ENCODE measurements around the gene VPS9D1. TPM values are rescaled to one million over a fixed set of nuclear protein-coding genes. Genes with fewer than 3 reads are reported as not detected.

VPS9D1 gene
- total and polyA plus RNA-seq, 2 experiments from 2014 or later, result 2.1 to 2.2 TPM

DNA sequence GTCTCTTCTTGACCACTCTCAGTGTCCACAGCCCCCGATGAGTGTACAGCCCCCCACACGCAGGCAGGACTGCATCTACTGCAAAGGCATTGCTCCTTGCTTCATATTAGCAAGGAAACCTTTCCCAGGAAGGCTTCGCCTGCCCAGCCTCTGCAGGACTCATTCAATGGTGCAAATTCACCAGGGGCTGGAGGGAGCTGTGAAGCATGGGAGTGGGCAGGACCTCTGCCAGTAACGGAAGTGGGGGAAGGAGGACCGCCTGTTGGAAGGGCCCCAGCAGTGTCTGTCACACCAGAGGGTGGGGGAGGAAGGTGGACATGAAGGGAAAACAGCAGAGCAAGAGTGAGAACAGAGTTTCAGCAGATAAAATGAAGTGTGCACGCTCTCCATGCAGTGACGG lies 60.6 kb downstream of the VPS9D1 start (continued):
- no peak for TF ChIP-seq ZNF114 (CRISPR knock-in tag; IDR thresholded peaks at IDR 0.05)
- TF ChIP-seq STAT1 (IDR thresholded peaks at IDR 0.05; ENCODE audit: unreplicated experiment), result no peak
- TF ChIP-seq EZH2phosphoT487 (IDR thresholded peaks at IDR 0.05; ENCODE audit: unreplicated experiment), result no peak
- no peak for TF ChIP-seq JUNB (IDR thresholded peaks at IDR 0.05; ENCODE audit: unreplicated experiment)
- TF ChIP-seq NANOG (IDR thresholded peaks at IDR 0.05; ENCODE audit: borderline replicate concordance), result no peak
- TF ChIP-seq, protein P1, sequence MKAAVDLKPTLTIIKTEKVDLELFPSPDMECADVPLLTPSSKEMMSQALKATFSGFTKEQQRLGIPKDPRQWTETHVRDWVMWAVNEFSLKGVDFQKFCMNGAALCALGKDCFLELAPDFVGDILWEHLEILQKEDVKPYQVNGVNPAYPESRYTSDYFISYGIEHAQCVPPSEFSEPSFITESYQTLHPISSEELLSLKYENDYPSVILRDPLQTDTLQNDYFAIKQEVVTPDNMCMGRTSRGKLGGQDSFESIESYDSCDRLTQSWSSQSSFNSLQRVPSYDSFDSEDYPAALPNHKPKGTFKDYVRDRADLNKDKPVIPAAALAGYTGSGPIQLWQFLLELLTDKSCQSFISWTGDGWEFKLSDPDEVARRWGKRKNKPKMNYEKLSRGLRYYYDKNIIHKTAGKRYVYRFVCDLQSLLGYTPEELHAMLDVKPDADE (IDR thresholded peaks at IDR 0.05), result no peak
- TF ChIP-seq, protein P2, sequence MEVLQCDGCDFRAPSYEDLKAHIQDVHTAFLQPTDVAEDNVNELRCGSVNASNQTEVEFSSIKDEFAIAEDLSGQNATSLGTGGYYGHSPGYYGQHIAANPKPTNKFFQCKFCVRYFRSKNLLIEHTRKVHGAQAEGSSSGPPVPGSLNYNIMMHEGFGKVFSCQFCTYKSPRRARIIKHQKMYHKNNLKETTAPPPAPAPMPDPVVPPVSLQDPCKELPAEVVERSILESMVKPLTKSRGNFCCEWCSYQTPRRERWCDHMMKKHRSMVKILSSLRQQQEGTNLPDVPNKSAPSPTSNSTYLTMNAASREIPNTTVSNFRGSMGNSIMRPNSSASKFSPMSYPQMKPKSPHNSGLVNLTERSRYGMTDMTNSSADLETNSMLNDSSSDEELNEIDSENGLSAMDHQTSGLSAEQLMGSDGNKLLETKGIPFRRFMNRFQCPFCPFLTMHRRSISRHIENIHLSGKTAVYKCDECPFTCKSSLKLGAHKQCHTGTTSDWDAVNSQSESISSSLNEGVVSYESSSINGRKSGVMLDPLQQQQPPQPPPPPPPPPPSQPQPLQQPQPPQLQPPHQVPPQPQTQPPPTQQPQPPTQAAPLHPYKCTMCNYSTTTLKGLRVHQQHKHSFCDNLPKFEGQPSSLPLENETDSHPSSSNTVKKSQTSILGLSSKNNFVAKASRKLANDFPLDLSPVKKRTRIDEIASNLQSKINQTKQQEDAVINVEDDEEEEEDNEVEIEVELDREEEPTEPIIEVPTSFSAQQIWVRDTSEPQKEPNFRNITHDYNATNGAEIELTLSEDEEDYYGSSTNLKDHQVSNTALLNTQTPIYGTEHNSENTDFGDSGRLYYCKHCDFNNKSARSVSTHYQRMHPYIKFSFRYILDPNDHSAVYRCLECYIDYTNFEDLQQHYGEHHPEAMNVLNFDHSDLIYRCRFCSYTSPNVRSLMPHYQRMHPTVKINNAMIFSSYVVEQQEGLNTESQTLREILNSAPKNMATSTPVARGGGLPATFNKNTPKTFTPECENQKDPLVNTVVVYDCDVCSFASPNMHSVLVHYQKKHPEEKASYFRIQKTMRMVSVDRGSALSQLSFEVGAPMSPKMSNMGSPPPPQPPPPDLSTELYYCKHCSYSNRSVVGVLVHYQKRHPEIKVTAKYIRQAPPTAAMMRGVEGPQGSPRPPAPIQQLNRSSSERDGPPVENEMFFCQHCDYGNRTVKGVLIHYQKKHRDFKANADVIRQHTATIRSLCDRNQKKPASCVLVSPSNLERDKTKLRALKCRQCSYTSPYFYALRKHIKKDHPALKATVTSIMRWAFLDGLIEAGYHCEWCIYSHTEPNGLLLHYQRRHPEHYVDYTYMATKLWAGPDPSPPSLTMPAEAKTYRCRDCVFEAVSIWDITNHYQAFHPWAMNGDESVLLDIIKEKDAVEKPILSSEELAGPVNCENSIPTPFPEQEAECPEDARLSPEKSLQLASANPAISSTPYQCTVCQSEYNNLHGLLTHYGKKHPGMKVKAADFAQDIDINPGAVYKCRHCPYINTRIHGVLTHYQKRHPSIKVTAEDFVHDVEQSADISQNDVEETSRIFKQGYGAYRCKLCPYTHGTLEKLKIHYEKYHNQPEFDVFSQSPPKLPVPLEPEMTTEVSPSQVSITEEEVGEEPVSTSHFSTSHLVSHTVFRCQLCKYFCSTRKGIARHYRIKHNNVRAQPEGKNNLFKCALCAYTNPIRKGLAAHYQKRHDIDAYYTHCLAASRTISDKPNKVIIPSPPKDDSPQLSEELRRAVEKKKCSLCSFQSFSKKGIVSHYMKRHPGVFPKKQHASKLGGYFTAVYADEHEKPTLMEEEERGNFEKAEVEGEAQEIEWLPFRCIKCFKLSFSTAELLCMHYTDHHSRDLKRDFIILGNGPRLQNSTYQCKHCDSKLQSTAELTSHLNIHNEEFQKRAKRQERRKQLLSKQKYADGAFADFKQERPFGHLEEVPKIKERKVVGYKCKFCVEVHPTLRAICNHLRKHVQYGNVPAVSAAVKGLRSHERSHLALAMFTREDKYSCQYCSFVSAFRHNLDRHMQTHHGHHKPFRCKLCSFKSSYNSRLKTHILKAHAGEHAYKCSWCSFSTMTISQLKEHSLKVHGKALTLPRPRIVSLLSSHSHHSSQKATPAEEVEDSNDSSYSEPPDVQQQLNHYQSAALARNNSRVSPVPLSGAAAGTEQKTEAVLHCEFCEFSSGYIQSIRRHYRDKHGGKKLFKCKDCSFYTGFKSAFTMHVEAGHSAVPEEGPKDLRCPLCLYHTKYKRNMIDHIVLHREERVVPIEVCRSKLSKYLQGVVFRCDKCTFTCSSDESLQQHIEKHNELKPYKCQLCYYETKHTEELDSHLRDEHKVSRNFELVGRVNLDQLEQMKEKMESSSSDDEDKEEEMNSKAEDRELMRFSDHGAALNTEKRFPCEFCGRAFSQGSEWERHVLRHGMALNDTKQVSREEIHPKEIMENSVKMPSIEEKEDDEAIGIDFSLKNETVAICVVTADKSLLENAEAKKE (CRISPR knock-in tag; IDR thresholded peaks at IDR 0.05), result no peak

DNA sequence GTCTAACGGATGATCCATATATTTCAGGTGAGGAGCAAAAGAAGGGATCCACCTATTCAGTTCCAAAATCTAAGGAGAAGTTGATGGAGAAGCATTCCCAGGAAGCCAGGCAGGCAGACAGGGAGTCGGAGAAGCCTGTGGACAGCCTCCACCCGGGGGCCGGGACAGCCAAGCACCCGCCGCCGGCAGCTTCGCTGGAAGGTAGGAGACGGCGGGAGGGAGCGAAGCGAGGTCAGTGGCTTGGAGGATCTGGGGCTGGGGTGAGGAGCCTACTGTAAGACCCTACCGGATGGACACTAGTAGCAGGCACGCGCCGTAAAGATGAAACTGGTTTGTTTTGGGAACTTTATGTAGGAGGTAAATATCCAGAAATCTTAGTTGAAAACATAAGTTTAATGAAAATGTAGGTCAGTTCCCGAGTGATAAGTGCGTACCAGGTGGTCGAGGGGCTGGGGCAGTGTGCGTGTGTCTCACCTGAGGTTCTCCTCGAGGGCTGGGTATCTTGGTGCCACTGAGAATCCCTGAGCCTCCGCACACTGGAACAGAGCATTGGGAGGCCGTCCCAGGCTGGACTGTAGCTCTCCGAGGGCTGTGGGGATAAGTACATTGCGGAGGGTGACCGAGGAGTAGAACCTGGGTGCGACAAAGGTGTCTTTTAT lies 62.3 kb downstream of the VPS9D1 start:
- H3K4me3 ChIP-seq, result peak overlapping the region; percentile 95
- no peaks in the 10 kb centered on the region for H3K9me2 ChIP-seq (ENCODE audit: insufficient read depth)
- Mint-ChIP-seq H3K9me3 (no peaks in the 10 kb centered on the region), H3K4me1 (peaks cover 8% of the 10 kb centered on the region), H3K36me3 (ENCODE audit: low read depth) (peaks cover 48% of the 10 kb centered on the region), H3K27me3 (ENCODE audit: insufficient read depth, low read depth, poor library complexity) (peaks cover 6% of the 10 kb centered on the region), H3K27ac (peak overlapping the region; percentile 77), H3K4me3 (peak overlapping the region; percentile 90)
- DNase-seq (ENCODE audit: low spot score) (no peak), ATAC-seq (peak; percentile 52)
- peaks cover 7% of the 10 kb centered on the region; the same call in 1 of the 2 replicates for H3K4me1 ChIP-seq (ENCODE audit: insufficient read depth)
- no peak overlapping the region for H3K27ac ChIP-seq (ENCODE audit: low read depth)
- H2AFZ ChIP-seq, result peak overlapping the region; percentile 98
- no peaks in the 10 kb centered on the region for H3K27me3 ChIP-seq (ENCODE audit: insufficient read depth)
- peak overlapping the region; percentile 98 for H3K4me2 ChIP-seq
- no peaks in the 10 kb centered on the region for H3F3A ChIP-seq (replicated peaks; ENCODE audit: low read depth)
- peaks cover 4% of the 10 kb centered on the region; the same call in 1 of the 2 replicates for H4K20me1 ChIP-seq (replicated peaks; ENCODE audit: insufficient read depth)
- peaks cover 49% of the 10 kb centered on the region for H3K79me2 ChIP-seq (replicated peaks; ENCODE audit: insufficient read depth)
- peaks cover 12% of the 10 kb centered on the region for H3K36me3 ChIP-seq (ENCODE audit: insufficient read depth)
- TF ChIP-seq, protein P3, sequence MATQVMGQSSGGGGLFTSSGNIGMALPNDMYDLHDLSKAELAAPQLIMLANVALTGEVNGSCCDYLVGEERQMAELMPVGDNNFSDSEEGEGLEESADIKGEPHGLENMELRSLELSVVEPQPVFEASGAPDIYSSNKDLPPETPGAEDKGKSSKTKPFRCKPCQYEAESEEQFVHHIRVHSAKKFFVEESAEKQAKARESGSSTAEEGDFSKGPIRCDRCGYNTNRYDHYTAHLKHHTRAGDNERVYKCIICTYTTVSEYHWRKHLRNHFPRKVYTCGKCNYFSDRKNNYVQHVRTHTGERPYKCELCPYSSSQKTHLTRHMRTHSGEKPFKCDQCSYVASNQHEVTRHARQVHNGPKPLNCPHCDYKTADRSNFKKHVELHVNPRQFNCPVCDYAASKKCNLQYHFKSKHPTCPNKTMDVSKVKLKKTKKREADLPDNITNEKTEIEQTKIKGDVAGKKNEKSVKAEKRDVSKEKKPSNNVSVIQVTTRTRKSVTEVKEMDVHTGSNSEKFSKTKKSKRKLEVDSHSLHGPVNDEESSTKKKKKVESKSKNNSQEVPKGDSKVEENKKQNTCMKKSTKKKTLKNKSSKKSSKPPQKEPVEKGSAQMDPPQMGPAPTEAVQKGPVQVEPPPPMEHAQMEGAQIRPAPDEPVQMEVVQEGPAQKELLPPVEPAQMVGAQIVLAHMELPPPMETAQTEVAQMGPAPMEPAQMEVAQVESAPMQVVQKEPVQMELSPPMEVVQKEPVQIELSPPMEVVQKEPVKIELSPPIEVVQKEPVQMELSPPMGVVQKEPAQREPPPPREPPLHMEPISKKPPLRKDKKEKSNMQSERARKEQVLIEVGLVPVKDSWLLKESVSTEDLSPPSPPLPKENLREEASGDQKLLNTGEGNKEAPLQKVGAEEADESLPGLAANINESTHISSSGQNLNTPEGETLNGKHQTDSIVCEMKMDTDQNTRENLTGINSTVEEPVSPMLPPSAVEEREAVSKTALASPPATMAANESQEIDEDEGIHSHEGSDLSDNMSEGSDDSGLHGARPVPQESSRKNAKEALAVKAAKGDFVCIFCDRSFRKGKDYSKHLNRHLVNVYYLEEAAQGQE (IDR thresholded peaks at IDR 0.05; ENCODE audit: unreplicated experiment), result no peak
- TF ChIP-seq EZH2phosphoT487 (IDR thresholded peaks at IDR 0.05; ENCODE audit: unreplicated experiment), result no peak
- TF ChIP-seq, protein P1 (IDR thresholded peaks at IDR 0.05), result no peak
- TF ChIP-seq EZH2 (IDR thresholded peaks at IDR 0.05; ENCODE audit: low read depth, unreplicated experiment), result no peak

Measured in GM23338 (cell line).